ENCODE data around the gene GCLC. TPM values are rescaled to one million over a fixed set of nuclear protein-coding genes. Genes with fewer than 3 reads are reported as not detected.

Gene GCLC
- total and polyA plus RNA-seq, 2 donors (not counting 1 experiment from before 2014, with no cell fraction given): 10.7 to 25.8 TPM

- Histone ChIP-seq H3K79me2 (ENCODE audit: control insufficient read depth, insufficient read depth, low read length) (no peaks in the 10 kb centered on the region), H3K36me3 (replicated peaks in 1 of 2; ENCODE audit: control extremely low read depth in 1 of 2, control insufficient read depth in 1 of 2, extremely low read depth in 1 of 2, insufficient read depth in 2 of 2, low read length in 1 of 2) (peaks cover under 1 to 18% of the 10 kb centered on the region in 2 experiments), H3K4me3 (ENCODE audit: control extremely low read depth in 1 of 5, extremely low read depth in 1 of 5, insufficient read depth in 1 of 5, low read depth in 2 of 5, low read length in 4 of 5) (no peak overlapping the region), H3K27me3 (replicated peaks in 1 of 4; ENCODE audit: control extremely low read depth in 1 of 4, control insufficient read depth in 3 of 4, insufficient read depth in 4 of 4, low read length in 3 of 4) (no peaks in the 10 kb centered on the region), H3K27ac (ENCODE audit: low read length in 2 of 2) (no peak overlapping the region), H3K9ac (ENCODE audit: low read length) (no peak overlapping the region), H4K20me1 (ENCODE audit: control insufficient read depth, insufficient read depth, low read length, poor library complexity, severe bottlenecking) (no peaks in the 10 kb centered on the region), H2AFZ (ENCODE audit: insufficient read depth, low read depth, low read length, poor library complexity, severe bottlenecking) (no peak overlapping the region), H3K4me2 (replicated peaks; ENCODE audit: low read depth, low read length, poor library complexity, severe bottlenecking) (no peak overlapping the region), H3K9me3 (ENCODE audit: control extremely low read depth in 1 of 3, control insufficient read depth in 2 of 3, insufficient read depth in 1 of 3, low read length in 2 of 3) (no peaks in the 10 kb centered on the region), H3K4me1 (ENCODE audit: control insufficient read depth in 2 of 2, insufficient read depth in 2 of 2, low read length in 2 of 2) (no peaks in the 10 kb centered on the region)
- DNase-seq (no peak), ATAC-seq (ENCODE audit: low read depth) (no peak)
- POLR2A ChIA-PET: no interaction called here
- Mint-ChIP-seq H3K27ac (no peak overlapping the region), H3K27me3 (no peaks in the 10 kb centered on the region), H3K9me3 (ENCODE audit: insufficient read depth) (no peaks in the 10 kb centered on the region), H3K4me1 (no peaks in the 10 kb centered on the region), H3K4me3 (no peak overlapping the region)
- TF ChIP-seq CTCF (IDR thresholded peaks at IDR 0.05) (no peak), EZH2 (IDR thresholded peaks at IDR 0.05; ENCODE audit: borderline replicate concordance, insufficient read depth, low read depth, low read length, poor library complexity, severe bottlenecking) (no peak)
- intact Hi-C loops (cut with micrococcal nuclease): no loop called here
- CTCF ChIA-PET: interaction anchor here (0.9 kb wide), 1 partner anchor 11 kb away, joined by 3 read pairs; no protein-coding TSS in a partner anchor
- WGBS (ENCODE audit: insufficient coverage): 97% methylated on average over 8 of the region's 14 CpGs
Observed at GRCh38 chr6:53520320-53520928, 24.5 kb downstream of the GCLC start.

GRCh38 chr6:53518862-53519261 lies 26.0 kb downstream of the GCLC start:
- H3K4me2 ChIP-seq (replicated peaks; ENCODE audit: low read depth, low read length, poor library complexity, severe bottlenecking): no peak overlapping the region
- Mint-ChIP-seq H3K4me3 (no peak overlapping the region), H3K27me3 (no peaks in the 10 kb centered on the region), H3K27ac (no peak overlapping the region), H3K4me1 (no peaks in the 10 kb centered on the region), H3K9me3 (ENCODE audit: insufficient read depth) (no peaks in the 10 kb centered on the region)
- H3K4me1 ChIP-seq (ENCODE audit: control insufficient read depth in 2 of 2, insufficient read depth in 2 of 2, low read length in 2 of 2): no peaks in the 10 kb centered on the region
- H3K79me2 ChIP-seq (ENCODE audit: control insufficient read depth, insufficient read depth, low read length): no peaks in the 10 kb centered on the region
- ChIA-PET CTCF (interaction anchor here (1.8 kb wide), 1 partner anchor 26 kb away, joined by 5 read pairs; no protein-coding TSS in a partner anchor), POLR2A (no interaction called here)
- H3K9me3 ChIP-seq (ENCODE audit: control extremely low read depth in 1 of 3, control insufficient read depth in 2 of 3, insufficient read depth in 1 of 3, low read length in 2 of 3): no peaks in the 10 kb centered on the region
- peaks cover 1 to 25% of the 10 kb centered on the region in 2 experiments for H3K36me3 ChIP-seq (replicated peaks in 1 of 2; ENCODE audit: control extremely low read depth in 1 of 2, control insufficient read depth in 1 of 2, extremely low read depth in 1 of 2, insufficient read depth in 2 of 2, low read length in 1 of 2)
- 100% methylated on average over 1 of the region's 1 CpG for WGBS (ENCODE audit: insufficient coverage)
- intact Hi-C loops (cut with micrococcal nuclease): no loop called here
- H2AFZ ChIP-seq (ENCODE audit: insufficient read depth, low read depth, low read length, poor library complexity, severe bottlenecking): no peak overlapping the region
- H3K27ac ChIP-seq (ENCODE audit: low read length in 2 of 2): no peak overlapping the region
- H3K4me3 ChIP-seq (ENCODE audit: control extremely low read depth in 1 of 5, extremely low read depth in 1 of 5, insufficient read depth in 1 of 5, low read depth in 2 of 5, low read length in 4 of 5): no peak overlapping the region
- H3K27me3 ChIP-seq (replicated peaks in 1 of 4; ENCODE audit: control extremely low read depth in 1 of 4, control insufficient read depth in 3 of 4, insufficient read depth in 4 of 4, low read length in 3 of 4): no peaks in the 10 kb centered on the region
- ATAC-seq (ENCODE audit: low read depth) (no peak), DNase-seq (no peak)
- no peaks in the 10 kb centered on the region for H4K20me1 ChIP-seq (ENCODE audit: control insufficient read depth, insufficient read depth, low read length, poor library complexity, severe bottlenecking)
- no peak for TF ChIP-seq EZH2 (IDR thresholded peaks at IDR 0.05; ENCODE audit: borderline replicate concordance, insufficient read depth, low read depth, low read length, poor library complexity, severe bottlenecking)
- H3K9ac ChIP-seq (ENCODE audit: low read length): no peak overlapping the region

All from B cell (primary cell).